Endothelial cell of umbilical vein (primary cell): ENCODE measurements around the gene C1QA. TPM values are rescaled to one million over a fixed set of nuclear protein-coding genes. Genes with fewer than 3 reads are reported as not detected.

Experiments used
- BruUV-seq: library from RNA; stranded (reverse); fragments of 400-500 nt; replicated peaks from 2 replicates; lab custom pipeline; 2021; lab: Mats Ljungman, UMichigan
- CTCF ChIA-PET: fragments of 300-600, 350-600 bp; sonication (Branson Sonifier 250); formaldehyde crosslinking; loops from one replicate; lab custom pipeline; 2021; ENCODE audit warnings: antibody characterized with exemption, inconsistent platforms; lab: Charles Lee
- POLR2A ChIA-PET: fragments of 300-600, 350-600 bp; sonication (Branson Sonifier 250); formaldehyde crosslinking; loops from one replicate; lab custom pipeline; 2021; ENCODE audit warnings: antibody characterized with exemption, inconsistent platforms; lab: Charles Lee
- DNase-seq: peaks from one replicate; pipeline ENCODE4 v3.0.0-alpha.2; 2011; ENCODE audit warnings: low read depth, low spot score
- FAIRE-seq: peaks from 2 replicates; lab custom pipeline; 2011; peaks lifted over from hg19 to GRCh38; lab: Jason Lieb, UNC
- H2AFZ ChIP-seq: 2 replicates; pipeline ENCODE4 v1.6.0; 2012; ENCODE audit warnings: low read depth, low read length, control low read depth, inconsistent platforms
- H3K27ac ChIP-seq: 2 replicates; pipeline ENCODE4 v1.5.1; 2011; ENCODE audit warnings: low read depth, mild to moderate bottlenecking, control low read depth, low read length, moderate library complexity; ENCODE audit not compliant: insufficient read depth
- H3K27me3 ChIP-seq, 2 experiments: 2 replicates each; pipeline versions ENCODE4 v1.6.0 to v1.6.1; 2011; ENCODE audit warnings: low read length in 2 of 2, mixed read lengths in 1 of 2; ENCODE audit not compliant: control insufficient read depth in 2 of 2, insufficient read depth in 2 of 2
- H3K36me3 ChIP-seq, 2 experiments: 2 replicates in 1 of 2; 3 replicates in 1 of 2; pipeline ENCODE4 v1.5.1; 2011; ENCODE audit warnings: low read length in 2 of 2, mild to moderate bottlenecking in 1 of 2, moderate library complexity in 1 of 2; ENCODE audit not compliant: control insufficient read depth in 2 of 2, insufficient read depth in 2 of 2; ENCODE audit errors: extremely low read depth in 1 of 2
- H3K4me1 ChIP-seq: 3 replicates; pipeline ENCODE4 v1.5.1; 2011; ENCODE audit warnings: mild to moderate bottlenecking, low read length; ENCODE audit not compliant: control insufficient read depth, insufficient read depth; ENCODE audit errors: extremely low read depth
- H3K4me2 ChIP-seq: 2 replicates; pipeline ENCODE4 v1.6.1; 2011; ENCODE audit warnings: low read length, control low read depth, mixed read lengths; ENCODE audit not compliant: insufficient read depth
- H3K4me3 ChIP-seq, 3 experiments: fragments of 200-600 bp in 1 of 3; sonication (generic), shearing (Covaris generic) in 1 of 3; replicated peaks in 1 of 3; 2 replicates each; pipeline ENCODE4 v1.5.1; 2011 to 2016; ENCODE audit warnings: control low read depth in 3 of 3, low read length in 3 of 3, mild to moderate bottlenecking in 2 of 3, inconsistent platforms in 1 of 3, low read depth in 1 of 3, moderate library complexity in 1 of 3; ENCODE audit not compliant: insufficient read depth in 1 of 3
- H3K79me2 ChIP-seq: 2 replicates; pipeline ENCODE4 v1.6.0; 2012; ENCODE audit warnings: low read length, inconsistent platforms; ENCODE audit not compliant: control insufficient read depth, insufficient read depth
- H3K9ac ChIP-seq: replicated peaks from 2 replicates; pipeline ENCODE3; 2011; ENCODE audit warnings: low read length, control low read depth; ENCODE audit not compliant: insufficient read depth; ENCODE audit errors: extremely low read depth
- H3K9me1 ChIP-seq: replicated peaks from 3 replicates; pipeline ENCODE4 v1.6.0; 2011; ENCODE audit warnings: mild to moderate bottlenecking, low read length; ENCODE audit not compliant: control insufficient read depth, insufficient read depth; ENCODE audit errors: extremely low read depth
- H3K9me3 ChIP-seq: replicated peaks from 2 replicates; pipeline ENCODE4 v1.5.1; 2012; ENCODE audit warnings: low read length, inconsistent platforms; ENCODE audit not compliant: control insufficient read depth, insufficient read depth
- H4K20me1 ChIP-seq: replicated peaks from 2 replicates; pipeline ENCODE3; 2011; ENCODE audit warnings: mild to moderate bottlenecking, low read length; ENCODE audit not compliant: control insufficient read depth, insufficient read depth; ENCODE audit errors: extremely low read depth
- EZH2 ChIP-seq: IDR thresholded peaks from 2 replicates; pipeline ENCODE4 v1.6.1; 2012; ENCODE audit warnings: borderline replicate concordance, low read depth, mild to moderate bottlenecking, moderate library complexity, low read length, inconsistent platforms; ENCODE audit not compliant: severe bottlenecking
- FOS ChIP-seq: IDR thresholded peaks from 2 replicates; pipeline ENCODE4 v1.6.1; 2011; ENCODE audit warnings: mild to moderate bottlenecking, low read length, moderate library complexity, borderline replicate concordance; ENCODE audit not compliant: insufficient read depth
- GATA2 ChIP-seq: IDR thresholded peaks from 2 replicates; pipeline ENCODE4 v1.7.0; 2011; ENCODE audit warnings: low read depth, mild to moderate bottlenecking, moderate library complexity, mixed read lengths, low read length; ENCODE audit not compliant: insufficient read length, insufficient read depth
- JUN ChIP-seq: IDR thresholded peaks from 2 replicates; pipeline ENCODE4 v1.6.1; 2011; ENCODE audit warnings: borderline replicate concordance, low read depth; ENCODE audit not compliant: insufficient read length, insufficient read depth
- MYC ChIP-seq: IDR thresholded peaks from one replicate; pipeline ENCODE4 v1.6.1; 2011; ENCODE audit warnings: mild to moderate bottlenecking, low read depth, low read length
- POLR2A ChIP-seq: IDR thresholded peaks from 2 replicates; pipeline ENCODE4 v1.6.1; 2012; ENCODE audit warnings: low read depth, mild to moderate bottlenecking, control low read depth, low read length
- POLR2AphosphoS5 ChIP-seq: IDR thresholded peaks from 2 replicates; pipeline ENCODE4 v1.6.1; 2012; ENCODE audit warnings: low read depth, mild to moderate bottlenecking, control low read depth, low read length, moderate library complexity; ENCODE audit not compliant: insufficient read depth
- dilution Hi-C: fragments of 300-500 bp; cut with MboI; formaldehyde crosslinking; loops from one replicate; pipeline ENCODE4 v1.15.0; 2019; ENCODE audit warnings: low sequenced_read_pairs; ENCODE audit not compliant: extremely low pct_ligation_motif_present
- intact Hi-C: fragments of 100-400 bp; cut with micrococcal nuclease; formaldehyde crosslinking; loops from one replicate; pipeline ENCODE4 v1.10.0; 2022
- polyA plus RNA-seq, 4 experiments: library from polyadenylated mRNA; depleted of rRNA in 3 of 4; stranded (reverse) in 3 of 4; unstranded in 1 of 4; fragments of >200 nt; gene quantifications; 2 replicates each; pipeline versions ENCODE4 v1.2.1 to v1.2.3, GENCODE V29; 2011 to 2012; ENCODE audit warnings: missing spikeins in 1 of 4
- total RNA-seq: library from RNA; stranded (reverse); gene quantifications from 2 replicates; pipeline ENCODE4 v1.2.3, GENCODE V29; 2021
- TF ChIP-seq, protein P1 (sequence below), 2 donors: IDR thresholded peaks; 1 replicate in 1 of 2; 2 replicates in 1 of 2; pipeline ENCODE4 v1.5.1; 2011; ENCODE audit warnings: low read length in 2 of 2, mild to moderate bottlenecking in 2 of 2, moderate library complexity in 2 of 2, control low read depth in 1 of 2, inconsistent platforms in 1 of 2, low read depth in 1 of 2; ENCODE audit not compliant: insufficient read depth in 1 of 2; ENCODE audit errors: extremely low read depth in 1 of 2
- TF ChIP-seq, protein P2 (sequence below): IDR thresholded peaks from 2 replicates; pipeline ENCODE4 v1.6.1; 2011; ENCODE audit not compliant: insufficient read depth, insufficient read length

The C1QA gene
- total and polyA plus RNA-seq, 2 donors (not counting 3 experiments of a cell fraction or from before 2014, with no cell fraction given) = not detected

DNA sequence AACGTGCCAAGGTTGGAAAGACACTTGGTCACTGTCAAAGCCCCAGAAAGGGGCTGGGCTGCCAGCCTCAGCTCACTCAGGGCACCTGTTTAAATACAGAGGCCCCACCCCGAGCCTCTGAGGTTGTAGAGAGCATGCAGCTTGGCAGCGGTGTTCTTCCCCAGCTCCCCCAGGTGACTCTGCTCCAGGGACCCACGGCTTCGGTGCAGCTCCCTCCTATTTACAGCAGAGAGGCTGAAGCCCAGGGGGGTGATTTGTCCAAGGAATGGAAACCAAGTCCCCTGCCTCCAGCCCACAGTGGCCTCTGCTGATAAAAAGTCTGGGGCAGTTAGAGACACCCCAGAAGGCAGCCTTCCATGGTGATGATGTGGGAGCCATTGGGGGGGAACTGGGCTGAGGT is 9.1 kb upstream of the C1QA start:
- H3K4me1 ChIP-seq = no peaks in the 10 kb centered on the region
- dilution Hi-C loops = no loop called here
- no peak for FAIRE-seq

More for the DNA sequence above, 9.1 kb upstream of the C1QA start:
- BruUV-seq = no TSS peak
- TF ChIP-seq EZH2 (no peak), GATA2 (no peak), POLR2AphosphoS5 (no peak), JUN (no peak), FOS (no peak), POLR2A (no peak), MYC (no peak)
- TF ChIP-seq, protein P1, sequence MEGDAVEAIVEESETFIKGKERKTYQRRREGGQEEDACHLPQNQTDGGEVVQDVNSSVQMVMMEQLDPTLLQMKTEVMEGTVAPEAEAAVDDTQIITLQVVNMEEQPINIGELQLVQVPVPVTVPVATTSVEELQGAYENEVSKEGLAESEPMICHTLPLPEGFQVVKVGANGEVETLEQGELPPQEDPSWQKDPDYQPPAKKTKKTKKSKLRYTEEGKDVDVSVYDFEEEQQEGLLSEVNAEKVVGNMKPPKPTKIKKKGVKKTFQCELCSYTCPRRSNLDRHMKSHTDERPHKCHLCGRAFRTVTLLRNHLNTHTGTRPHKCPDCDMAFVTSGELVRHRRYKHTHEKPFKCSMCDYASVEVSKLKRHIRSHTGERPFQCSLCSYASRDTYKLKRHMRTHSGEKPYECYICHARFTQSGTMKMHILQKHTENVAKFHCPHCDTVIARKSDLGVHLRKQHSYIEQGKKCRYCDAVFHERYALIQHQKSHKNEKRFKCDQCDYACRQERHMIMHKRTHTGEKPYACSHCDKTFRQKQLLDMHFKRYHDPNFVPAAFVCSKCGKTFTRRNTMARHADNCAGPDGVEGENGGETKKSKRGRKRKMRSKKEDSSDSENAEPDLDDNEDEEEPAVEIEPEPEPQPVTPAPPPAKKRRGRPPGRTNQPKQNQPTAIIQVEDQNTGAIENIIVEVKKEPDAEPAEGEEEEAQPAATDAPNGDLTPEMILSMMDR (IDR thresholded peaks at IDR 0.05; ENCODE audit: extremely low read depth in 1 of 2, insufficient read depth in 1 of 2, low read depth in 1 of 2, low read length in 2 of 2) = no peak
- TF ChIP-seq, protein P2, sequence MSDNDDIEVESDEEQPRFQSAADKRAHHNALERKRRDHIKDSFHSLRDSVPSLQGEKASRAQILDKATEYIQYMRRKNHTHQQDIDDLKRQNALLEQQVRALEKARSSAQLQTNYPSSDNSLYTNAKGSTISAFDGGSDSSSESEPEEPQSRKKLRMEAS = no peak
- Histone ChIP-seq H3K9ac (no peak overlapping the region), H3K79me2 (no peaks in the 10 kb centered on the region), H2AFZ (no peak overlapping the region), H3K9me3 (no peaks in the 10 kb centered on the region), H3K4me2 (no peak overlapping the region), H3K27me3 (peaks cover 2% of the 10 kb centered on the region in 2 experiments), H3K36me3 (no peaks in the 10 kb centered on the region), H3K4me3 (no peak overlapping the region), H3K27ac (no peak overlapping the region), H4K20me1 (no peaks in the 10 kb centered on the region), H3K9me1 (no peaks in the 10 kb centered on the region)
- DNase-seq = no peak
- intact Hi-C loops = no loop called here
- CTCF ChIA-PET = no interaction called here
- POLR2A ChIA-PET = no interaction called here
